GM10248 (cell line): Measurements from ENCODE around the gene SPEN.
"Not testable (repeated sequence)": the region's sequence is repeated elsewhere in the genome, so short reads cannot be mapped to it uniquely, and the experiment has no call there.

Experiments
- CTCF ChIA-PET: fragments of 300-600 bp; sonication (Branson Sonifier 250); formaldehyde crosslinking; extraction: SDS; loops from one replicate; lab custom pipeline; 2021; ENCODE audit warnings: antibody characterized with exemption; lab: Yijun Ruan, JAX
- POLR2A ChIA-PET: fragments of 350-650 bp; sonication (Branson Sonifier 250); formaldehyde crosslinking; extraction: SDS; loops from one replicate; lab custom pipeline; 2020; ENCODE audit warnings: antibody characterized with exemption; lab: Yijun Ruan, JAX
- DNase-seq: peaks from one replicate; pipeline ENCODE4 v3.0.0; 2012; ENCODE audit errors: extremely low spot score
- CTCF ChIP-seq: IDR thresholded peaks from 2 replicates; pipeline ENCODE4 v1.5.1; 2012; ENCODE audit warnings: mild to moderate bottlenecking, low read depth; ENCODE audit errors: extremely low read depth, missing control alignments, control extremely low read depth

The SPEN gene

GRCh38 chr1:15899266-15899665 is 51.8 kb downstream of the SPEN start:
- TF ChIP-seq CTCF, result no peak
- no peak for DNase-seq
- CTCF ChIA-PET, result no interaction called here
- POLR2A ChIA-PET, result no interaction called here

GRCh38 chr1:15900662-15901279 is 53.3 kb downstream of the SPEN start:
- ChIA-PET POLR2A (no interaction called here), CTCF (no interaction called here)
- no peak for DNase-seq
- no peak for TF ChIP-seq CTCF

- CTCF ChIA-PET, result interaction anchor here (1.2 to 1.4 kb wide), 3 partner anchors 11 to 88 kb away, joined by 3 to 5 read pairs (median 3); no protein-coding TSS in a partner anchor
- no peak for DNase-seq
- POLR2A ChIA-PET, result no interaction called here
- no peak for TF ChIP-seq CTCF
Measured at GRCh38 chr1:15902882-15903281, 55.4 kb downstream of the SPEN start.

GRCh38 chr1:15908597-15908996 is 61.1 kb downstream of the SPEN start:
- POLR2A ChIA-PET, result no interaction called here
- no peak for TF ChIP-seq CTCF
- DNase-seq, result no peak
- CTCF ChIA-PET, result no interaction called here

- DNase-seq, result no peak
- CTCF ChIA-PET, result no interaction called here
- no peak for TF ChIP-seq CTCF
- POLR2A ChIA-PET, result no interaction called here
Measured at GRCh38 chr1:15911141-15911540, 63.6 kb downstream of the SPEN start.

GRCh38 chr1:15911927-15912326 is 64.4 kb downstream of the SPEN start:
- ChIA-PET POLR2A (no interaction called here), CTCF (no interaction called here)
- DNase-seq, result no peak
- TF ChIP-seq CTCF, result no peak

GRCh38 chr1:15913607-15914006 is 66.1 kb downstream of the SPEN start:
- DNase-seq, POLR2A ChIA-PET: not testable (repeated sequence)
- CTCF ChIA-PET, result interaction anchor here (0.7 to 1.4 kb wide), 3 partner anchors 10 to 32 kb away, joined by 3 read pairs; no protein-coding TSS in a partner anchor
